AG04450 (cell line): ENCODE results near the gene SLC44A3. TPM values are rescaled to one million over a fixed set of nuclear protein-coding genes. Genes with fewer than 3 reads are reported as not detected.

ENCODE experiments used
- CTCF ChIA-PET: fragments of 300-600, 350-600 bp; formaldehyde crosslinking; extraction: SDS; loops from one replicate; lab custom pipeline; 2022; ENCODE audit warnings: antibody characterized with exemption, inconsistent platforms; lab: Charles Lee
- POLR2A ChIA-PET: fragments of 350-600 bp; formaldehyde crosslinking; extraction: SDS; loops from one replicate; lab custom pipeline; 2021; ENCODE audit warnings: antibody characterized with exemption, inconsistent platforms; lab: Yijun Ruan, JAX
- DNase-seq: peaks from one replicate; pipeline ENCODE4 v3.0.0-alpha.2; 2011; ENCODE audit warnings: low read depth, low spot score
- H3K27ac ChIP-seq: one replicate; pipeline ENCODE4 v1.5.1; 2012; ENCODE audit warnings: low read depth, low read length, control low read depth
- H3K27me3 ChIP-seq: one replicate; pipeline ENCODE4 v1.6.0; 2012; ENCODE audit warnings: low read length; ENCODE audit not compliant: control insufficient read depth, insufficient read depth
- H3K4me3 ChIP-seq: 2 replicates; pipeline ENCODE4 v1.5.1; 2011; ENCODE audit warnings: mild to moderate bottlenecking, low read depth, low read length, control low read depth
- H3K9me3 ChIP-seq: 2 replicates; pipeline ENCODE4 v1.5.1; 2012; ENCODE audit warnings: low read length; ENCODE audit not compliant: control insufficient read depth, insufficient read depth
- polyA plus RNA-seq: library from polyadenylated mRNA; depleted of rRNA; stranded (reverse); fragments of >200 nt; gene quantifications from 2 replicates; pipeline ENCODE4 v1.2.3, GENCODE V29; 2011
- TF ChIP-seq, protein P1 (sequence below): IDR thresholded peaks from 2 replicates; pipeline ENCODE4 v1.5.1; 2011; ENCODE audit warnings: low read depth, low read length, control low read depth, inconsistent platforms

SLC44A3 gene
- polyA plus RNA-seq, 1 experiment: 3.4 TPM

GRCh38 chr1:94921977-94922376 is 101.8 kb downstream of the SLC44A3 start:
- Histone ChIP-seq H3K9me3 (no peaks in the 10 kb centered on the region), H3K27ac (no peak overlapping the region), H3K4me3 (no peak overlapping the region), H3K27me3 (no peaks in the 10 kb centered on the region)
- POLR2A ChIA-PET: no interaction called here
- CTCF ChIA-PET: interaction anchor here (0.8 to 4.8 kb wide), 4 partner anchors 8 to 119 kb away, joined by 3 to 42 read pairs (median 12); no protein-coding TSS in a partner anchor
- no peak for DNase-seq
- TF ChIP-seq, protein P1, sequence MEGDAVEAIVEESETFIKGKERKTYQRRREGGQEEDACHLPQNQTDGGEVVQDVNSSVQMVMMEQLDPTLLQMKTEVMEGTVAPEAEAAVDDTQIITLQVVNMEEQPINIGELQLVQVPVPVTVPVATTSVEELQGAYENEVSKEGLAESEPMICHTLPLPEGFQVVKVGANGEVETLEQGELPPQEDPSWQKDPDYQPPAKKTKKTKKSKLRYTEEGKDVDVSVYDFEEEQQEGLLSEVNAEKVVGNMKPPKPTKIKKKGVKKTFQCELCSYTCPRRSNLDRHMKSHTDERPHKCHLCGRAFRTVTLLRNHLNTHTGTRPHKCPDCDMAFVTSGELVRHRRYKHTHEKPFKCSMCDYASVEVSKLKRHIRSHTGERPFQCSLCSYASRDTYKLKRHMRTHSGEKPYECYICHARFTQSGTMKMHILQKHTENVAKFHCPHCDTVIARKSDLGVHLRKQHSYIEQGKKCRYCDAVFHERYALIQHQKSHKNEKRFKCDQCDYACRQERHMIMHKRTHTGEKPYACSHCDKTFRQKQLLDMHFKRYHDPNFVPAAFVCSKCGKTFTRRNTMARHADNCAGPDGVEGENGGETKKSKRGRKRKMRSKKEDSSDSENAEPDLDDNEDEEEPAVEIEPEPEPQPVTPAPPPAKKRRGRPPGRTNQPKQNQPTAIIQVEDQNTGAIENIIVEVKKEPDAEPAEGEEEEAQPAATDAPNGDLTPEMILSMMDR: no peak

DNA sequence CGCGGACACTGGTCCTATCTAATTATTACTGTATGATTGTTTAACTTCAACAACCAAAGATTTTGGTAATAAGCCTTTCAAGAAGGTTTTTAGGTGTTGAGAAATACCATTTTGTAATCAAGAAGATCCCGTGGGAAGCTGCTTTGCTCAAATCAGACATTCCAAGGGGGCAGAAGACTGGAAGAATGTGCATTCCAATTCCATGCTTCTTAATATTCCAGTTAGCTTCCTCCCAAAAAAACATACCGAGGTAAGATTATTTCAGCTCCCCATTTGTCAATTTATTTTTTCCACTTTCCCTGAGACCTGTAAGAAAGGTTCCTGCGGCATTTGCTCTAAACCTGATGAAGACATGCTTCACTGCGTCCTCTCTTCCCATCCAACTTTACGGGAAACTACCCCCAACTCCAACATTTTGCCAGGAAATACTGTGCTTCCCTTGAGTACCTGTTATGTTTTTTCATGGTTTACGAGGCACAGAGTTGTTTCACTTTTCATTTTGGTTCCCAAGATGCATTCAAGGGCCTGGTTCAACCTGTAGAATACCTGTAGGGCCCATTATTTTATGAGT is 102.7 kb downstream of the SLC44A3 start:
- no peaks in the 10 kb centered on the region for H3K27me3 ChIP-seq
- no peak overlapping the region for H3K27ac ChIP-seq
- ChIA-PET POLR2A (interaction anchor here (0.9 kb wide), 2 partner anchors 59 to 68 kb away, joined by 3 to 5 read pairs; no protein-coding TSS in a partner anchor), CTCF (interaction anchor here (0.7 to 4.8 kb wide), 7 partner anchors 9 to 311 kb away, joined by 3 to 42 read pairs (median 5); partner anchors contain the start of gene RWDD3)
- TF ChIP-seq, protein P1: no peak
- DNase-seq: no peak
- no peaks in the 10 kb centered on the region for H3K9me3 ChIP-seq
- peak overlapping the region; percentile 34 for H3K4me3 ChIP-seq

DNA sequence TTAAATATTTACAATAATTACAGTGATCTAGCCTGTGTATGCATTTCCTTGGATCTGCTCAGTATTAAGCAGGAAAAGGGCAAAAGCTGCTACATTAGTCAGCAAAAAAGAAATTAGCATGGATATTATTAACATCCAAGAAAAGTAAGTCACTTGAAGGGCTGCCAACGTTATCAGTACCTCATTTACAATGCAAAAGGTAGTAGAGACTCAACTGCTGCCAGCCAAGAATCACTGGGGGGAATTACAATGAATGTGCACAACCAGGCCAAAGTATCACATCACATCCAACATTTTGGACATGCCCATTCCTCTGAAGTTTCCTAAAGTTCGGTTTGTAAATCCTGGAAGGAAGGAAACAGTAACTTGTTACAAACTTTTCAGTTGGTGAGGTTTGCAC is 104.8 kb downstream of the SLC44A3 start:
- ChIA-PET POLR2A (interaction anchor here (0.6 to 1.0 kb wide), 3 partner anchors 58 to 70 kb away, joined by 3 read pairs; no protein-coding TSS in a partner anchor), CTCF (interaction anchor here (0.6 to 4.8 kb wide), 5 partner anchors 15 to 118 kb away, joined by 3 to 42 read pairs (median 5); no protein-coding TSS in a partner anchor)
- H3K27me3 ChIP-seq: no peaks in the 10 kb centered on the region
- TF ChIP-seq, protein P1: no peak
- no peaks in the 10 kb centered on the region for H3K9me3 ChIP-seq
- H3K4me3 ChIP-seq: peak overlapping the region; percentile 87
- no peak for DNase-seq
- H3K27ac ChIP-seq: no peak overlapping the region

DNA sequence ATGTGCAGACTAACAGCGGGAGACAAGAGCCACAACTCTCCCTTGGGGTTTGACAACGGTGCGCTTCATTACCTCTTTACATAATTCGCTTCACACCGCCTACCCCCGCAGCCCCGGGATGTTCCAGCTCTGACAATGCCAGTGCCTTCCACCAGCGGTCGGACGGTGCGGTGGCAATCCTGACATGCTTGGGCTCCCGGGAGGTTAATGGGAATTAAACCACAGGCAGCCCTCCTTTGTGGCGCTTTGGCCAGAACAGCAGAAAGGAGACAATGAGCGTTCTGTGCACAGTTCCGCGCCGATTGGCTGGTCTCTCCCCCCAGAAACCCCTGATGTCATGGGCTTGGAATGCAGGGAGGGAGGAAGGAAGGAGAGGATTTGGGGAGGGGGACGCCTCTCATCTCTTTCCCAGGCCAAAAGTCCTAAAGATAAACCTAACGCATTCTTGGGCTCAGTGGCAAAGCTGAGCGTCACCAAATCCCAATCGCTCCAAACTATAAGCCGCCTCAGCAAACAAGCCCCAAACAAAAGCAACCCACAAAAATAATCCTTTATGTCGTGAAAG is 105.5 kb downstream of the SLC44A3 start:
- no peaks in the 10 kb centered on the region for H3K27me3 ChIP-seq
- no peaks in the 10 kb centered on the region for H3K9me3 ChIP-seq
- DNase-seq: peak; percentile 80
- peak overlapping the region; percentile 87 for H3K4me3 ChIP-seq
- H3K27ac ChIP-seq: peak overlapping the region; percentile 97
- CTCF ChIA-PET: interaction anchor here (1.3 to 4.8 kb wide), 2 partner anchors 115 to 118 kb away, joined by 3 to 42 read pairs; no protein-coding TSS in a partner anchor
- TF ChIP-seq, protein P1: no peak
- POLR2A ChIA-PET: interaction anchor here (0.6 to 1.0 kb wide), 3 partner anchors 57 to 71 kb away, joined by 3 read pairs; no protein-coding TSS in a partner anchor
